DND-41 (cell line): Measurements from ENCODE around the gene COLEC12.

ENCODE experiments used
- ATAC-seq: fragments of 200-7000 bp; cut with Tn5 transposase; 3 replicates; pipeline ENCODE4 v1.9.1; 2021; ENCODE audit warnings: low read depth; ENCODE audit not compliant: insufficient read depth
- DNase-seq: peaks from one replicate; pipeline ENCODE4 v3.0.0-alpha.2; 2020
- H2AFZ ChIP-seq: 2 replicates; pipeline ENCODE4 v1.6.0; 2012; ENCODE audit warnings: low read depth, low read length
- H3K27ac ChIP-seq: 2 replicates; pipeline ENCODE4 v1.5.1; 2012; ENCODE audit warnings: low read length, inconsistent platforms
- H3K27me3 ChIP-seq: fragments of 200-600 bp; sonication (generic); 2 replicates; pipeline ENCODE4 v1.6.0; 2012; ENCODE audit warnings: low read length, mild to moderate bottlenecking, inconsistent platforms; ENCODE audit not compliant: insufficient read depth, poor library complexity
- H3K36me3 ChIP-seq: 2 replicates; pipeline ENCODE4 v1.5.1; 2012; ENCODE audit warnings: low read length, inconsistent platforms; ENCODE audit not compliant: insufficient read depth
- H3K4me1 ChIP-seq: 2 replicates; pipeline ENCODE4 v1.5.1; 2012; ENCODE audit warnings: mild to moderate bottlenecking, low read length; ENCODE audit not compliant: insufficient read depth
- H3K4me2 ChIP-seq: 2 replicates; pipeline ENCODE4 v1.6.0; 2012; ENCODE audit warnings: mild to moderate bottlenecking, moderate library complexity, low read length, inconsistent platforms; ENCODE audit not compliant: insufficient read depth
- H3K4me3 ChIP-seq, 2 experiments: fragments of 200-600 bp in 1 of 2; shearing (Covaris generic) in 1 of 2; 2 replicates each; pipeline ENCODE4 v1.5.1; 2012 to 2016; ENCODE audit warnings: inconsistent platforms in 2 of 2, low read length in 2 of 2, mild to moderate bottlenecking in 2 of 2, low read depth in 1 of 2, moderate library complexity in 1 of 2
- H3K79me2 ChIP-seq: 2 replicates; pipeline ENCODE4 v1.6.0; 2012; ENCODE audit warnings: low read length, inconsistent platforms; ENCODE audit not compliant: insufficient read depth
- H3K9ac ChIP-seq: 2 replicates; pipeline ENCODE4 v1.6.0; 2012; ENCODE audit warnings: low read depth, mild to moderate bottlenecking, inconsistent platforms, low read length, moderate library complexity
- H3K9me3 ChIP-seq: 2 replicates; pipeline ENCODE4 v1.5.1; 2012; ENCODE audit warnings: low read length, moderate library complexity, mild to moderate bottlenecking, inconsistent platforms; ENCODE audit not compliant: insufficient read depth, severe bottlenecking
- H4K20me1 ChIP-seq: 2 replicates; pipeline ENCODE4 v1.6.0; 2012; ENCODE audit warnings: low read length; ENCODE audit not compliant: insufficient read depth
- CTCF ChIP-seq: IDR thresholded peaks from 2 replicates; pipeline ENCODE4 v1.5.1; 2012; ENCODE audit warnings: borderline replicate concordance, low read length, moderate library complexity, mild to moderate bottlenecking; ENCODE audit not compliant: poor library complexity, severe bottlenecking; ENCODE audit errors: extremely low read depth
- EZH2 ChIP-seq: IDR thresholded peaks from 3 replicates; pipeline ENCODE4 v1.6.1; 2012; ENCODE audit warnings: borderline replicate concordance, low read depth, mild to moderate bottlenecking, moderate library complexity, low read length, inconsistent platforms; ENCODE audit not compliant: severe bottlenecking

COLEC12 gene

DNA sequence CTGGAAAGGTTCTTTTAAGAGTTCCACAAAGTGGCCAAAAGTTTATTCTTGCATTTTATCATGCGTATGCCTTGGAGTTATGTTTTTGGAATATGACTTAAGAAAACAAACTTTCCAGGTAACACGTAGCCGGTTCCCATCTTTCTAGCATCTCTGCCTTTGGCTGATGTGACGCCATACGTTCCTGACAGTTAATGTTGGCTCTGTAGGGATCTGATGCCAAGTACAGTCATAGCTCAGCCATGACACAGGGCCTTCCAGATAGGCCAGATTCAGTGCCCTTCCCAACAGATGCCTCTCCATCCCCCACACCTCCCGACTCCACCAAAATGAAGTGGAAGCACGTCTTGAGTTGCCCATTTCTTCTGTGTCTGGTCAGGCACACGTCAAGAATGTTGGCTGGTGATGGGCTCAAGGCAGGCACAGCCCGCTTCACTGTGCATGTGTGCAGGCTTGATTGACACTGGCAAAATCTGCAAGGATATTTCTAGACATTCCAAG, 181.7 kb downstream of the COLEC12 start:
- no peak overlapping the region for H3K4me3 ChIP-seq
- H3K4me2 ChIP-seq: no peak overlapping the region
- H3K9me3 ChIP-seq: no peaks in the 10 kb centered on the region
- no peak overlapping the region for H3K27ac ChIP-seq
- no peak overlapping the region for H3K9ac ChIP-seq
- ATAC-seq: no peak
- H2AFZ ChIP-seq: no peak overlapping the region
- TF ChIP-seq EZH2 (no peak), CTCF (no peak)
- no peaks in the 10 kb centered on the region for H3K79me2 ChIP-seq
- no peaks in the 10 kb centered on the region for H4K20me1 ChIP-seq
- no peaks in the 10 kb centered on the region for H3K4me1 ChIP-seq
- DNase-seq: no peak
- no peaks in the 10 kb centered on the region for H3K27me3 ChIP-seq
- H3K36me3 ChIP-seq: no peaks in the 10 kb centered on the region

GRCh38 chr18:317618-318017, 182.9 kb downstream of the COLEC12 start:
- TF ChIP-seq CTCF (no peak), EZH2 (no peak)
- Histone ChIP-seq H3K27ac (no peak overlapping the region), H3K4me3 (no peak overlapping the region), H3K27me3 (no peaks in the 10 kb centered on the region), H4K20me1 (no peaks in the 10 kb centered on the region), H3K9ac (no peak overlapping the region), H3K79me2 (no peaks in the 10 kb centered on the region), H3K9me3 (no peaks in the 10 kb centered on the region), H2AFZ (no peak overlapping the region), H3K4me2 (no peak overlapping the region), H3K4me1 (no peaks in the 10 kb centered on the region), H3K36me3 (no peaks in the 10 kb centered on the region)
- ATAC-seq: no peak
- DNase-seq: no peak

- Histone ChIP-seq H3K9ac (no peak overlapping the region), H4K20me1 (no peaks in the 10 kb centered on the region), H2AFZ (no peak overlapping the region), H3K9me3 (no peaks in the 10 kb centered on the region), H3K4me1 (no peaks in the 10 kb centered on the region), H3K79me2 (no peaks in the 10 kb centered on the region), H3K27me3 (no peaks in the 10 kb centered on the region), H3K4me2 (no peak overlapping the region), H3K36me3 (no peaks in the 10 kb centered on the region), H3K27ac (no peak overlapping the region), H3K4me3 (no peak overlapping the region)
- no peak for DNase-seq
- no peak for ATAC-seq
- TF ChIP-seq EZH2 (no peak), CTCF (no peak)
Measured at GRCh38 chr18:316393-316792, 184.1 kb downstream of the COLEC12 start.

DNA sequence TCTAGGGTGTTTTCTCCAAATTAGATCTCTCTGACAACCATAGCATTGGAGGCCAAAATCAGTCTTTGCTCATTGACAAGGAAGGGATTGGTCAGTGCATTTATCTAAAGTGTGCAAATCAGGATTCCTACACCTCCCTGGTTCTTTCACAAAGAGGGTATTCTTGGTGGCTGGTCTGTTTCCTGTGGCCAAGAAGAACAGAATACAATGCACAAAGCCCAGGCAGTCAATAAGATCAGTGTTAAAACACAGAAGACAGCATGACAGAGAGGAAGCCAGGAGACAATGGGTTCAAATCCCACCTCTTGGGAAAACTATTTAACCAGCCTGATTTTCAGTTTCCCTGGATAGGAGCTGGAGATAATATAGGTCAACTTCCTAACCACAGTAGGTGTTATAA, 186.6 kb downstream of the COLEC12 start:
- no peaks in the 10 kb centered on the region for H4K20me1 ChIP-seq
- ATAC-seq: no peak
- H2AFZ ChIP-seq: no peak overlapping the region
- TF ChIP-seq EZH2 (no peak), CTCF (no peak)
- no peak for DNase-seq
- no peaks in the 10 kb centered on the region for H3K9me3 ChIP-seq
- H3K4me3 ChIP-seq: no peak overlapping the region
- H3K36me3 ChIP-seq: no peaks in the 10 kb centered on the region
- H3K4me1 ChIP-seq: no peaks in the 10 kb centered on the region
- no peak overlapping the region for H3K27ac ChIP-seq
- H3K79me2 ChIP-seq: no peaks in the 10 kb centered on the region
- no peak overlapping the region for H3K4me2 ChIP-seq
- no peaks in the 10 kb centered on the region for H3K27me3 ChIP-seq
- no peak overlapping the region for H3K9ac ChIP-seq
